ENCODE measurements around the gene ADCY10. TPM values are rescaled to one million over a fixed set of nuclear protein-coding genes. Genes with fewer than 3 reads are reported as not detected.
"Not testable (repeated sequence)": the region's sequence is repeated elsewhere in the genome, so short reads cannot be mapped to it uniquely, and the experiment has no call there.

ADCY10 gene
- total RNA-seq, 1 donor from 2014 or later, result not detected

- ATAC-seq, result no peak
Measured at GRCh38 chr1:167927046-167927754, 13.3 kb upstream of the ADCY10 start.

- ATAC-seq, result no peak
Measured at GRCh38 chr1:167926486-167926997, 12.6 kb upstream of the ADCY10 start.

- ATAC-seq, result no peak
Measured at GRCh38 chr1:167924543-167925231, 10.8 kb upstream of the ADCY10 start.

- no peak for ATAC-seq
Measured at GRCh38 chr1:167924102-167924501, 10.2 kb upstream of the ADCY10 start.

GRCh38 chr1:167923324-167924056, 9.6 kb upstream of the ADCY10 start:
- ATAC-seq, result no peak

- no peak for ATAC-seq
Measured at GRCh38 chr1:167922611-167923074, 8.7 kb upstream of the ADCY10 start.

- ATAC-seq, result no peak
Measured at GRCh38 chr1:167922023-167922422, 8.1 kb upstream of the ADCY10 start.

GRCh38 chr1:167916766-167917511, 3.0 kb upstream of the ADCY10 start:
- ATAC-seq, result no peak

- no peak for ATAC-seq
Measured at GRCh38 chr1:167915569-167915968, 1.6 kb upstream of the ADCY10 start.

GRCh38 chr1:167912294-167912693, 1.6 kb downstream of the ADCY10 start:
- ATAC-seq, result no peak

GRCh38 chr1:167911413-167911812, 2.5 kb downstream of the ADCY10 start:
- ATAC-seq, result no peak

- ATAC-seq, result no peak
Measured at GRCh38 chr1:167910530-167910929, 3.4 kb downstream of the ADCY10 start.

GRCh38 chr1:167909691-167910180, 4.2 kb downstream of the ADCY10 start:
- no peak for ATAC-seq

GRCh38 chr1:167905671-167906070, 8.3 kb downstream of the ADCY10 start:
- ATAC-seq, result no peak

- no peak for ATAC-seq
Measured at GRCh38 chr1:167905182-167905581, 8.8 kb downstream of the ADCY10 start.

- ATAC-seq, result no peak
Measured at GRCh38 chr1:167904652-167905130, 9.2 kb downstream of the ADCY10 start.

GRCh38 chr1:167900907-167901306, 13.0 kb downstream of the ADCY10 start:
- ATAC-seq, result no peak

GRCh38 chr1:167899253-167899681, 14.7 kb downstream of the ADCY10 start:
- ATAC-seq, result no peak

- no peak for ATAC-seq
Measured at GRCh38 chr1:167898578-167899222, 15.2 kb downstream of the ADCY10 start.

- ATAC-seq, result no peak
Measured at GRCh38 chr1:167893798-167894197, 20.1 kb downstream of the ADCY10 start.

GRCh38 chr1:167890400-167890799, 23.5 kb downstream of the ADCY10 start:
- ATAC-seq, result no peak

GRCh38 chr1:167887187-167887586, 26.7 kb downstream of the ADCY10 start:
- not testable (repeated sequence) for ATAC-seq
